ENCODE results near the gene MYO1G.

DNA sequence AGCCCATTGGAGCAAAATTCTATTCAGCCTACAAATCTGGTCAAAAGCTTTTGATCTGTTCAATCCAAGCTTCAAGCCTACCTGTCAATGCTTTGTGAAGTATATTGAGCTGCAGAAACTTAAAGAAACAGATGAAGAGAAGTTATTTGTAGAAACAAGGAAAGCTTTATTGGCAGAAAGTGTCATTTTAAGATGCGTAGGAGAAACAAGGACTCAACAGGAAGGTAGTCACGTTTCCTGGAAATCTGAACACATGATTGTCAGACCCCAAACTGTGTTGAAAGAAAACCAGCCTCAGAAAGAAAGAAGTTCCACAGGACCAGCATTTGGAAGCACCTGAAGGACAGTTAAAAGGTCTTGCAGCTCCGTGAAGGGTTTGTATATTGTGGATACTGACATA, 58.7 kb downstream of the MYO1G start:
- no peak for TF ChIP-seq POLR2A (IDR thresholded peaks at IDR 0.05)
- no peak for TF ChIP-seq CTCF (IDR thresholded peaks at IDR 0.05)

All from right lobe of liver (tissue), 4 donors.